OCI-LY7 (cell line): ENCODE results near the gene FAM114A1. TPM values are rescaled to one million over a fixed set of nuclear protein-coding genes. Genes with fewer than 3 reads are reported as not detected.

Source experiments
- BruUV-seq: library from RNA; stranded (reverse); fragments of 400-500 nt; replicated peaks from 2 replicates; lab custom pipeline; 2021; lab: Mats Ljungman, UMichigan
- CTCF ChIA-PET: fragments of 300-600 bp; sonication (Branson Sonifier 250); formaldehyde crosslinking; loops from one replicate; lab custom pipeline; 2022; ENCODE audit warnings: antibody characterized with exemption; ENCODE audit not compliant: unreplicated experiment; lab: Charles Lee
- POLR2A ChIA-PET: fragments of 300-600 bp; sonication (Branson Sonifier 250); formaldehyde crosslinking; loops from one replicate; lab custom pipeline; 2022; ENCODE audit warnings: antibody characterized with exemption; lab: Charles Lee
- DNase-seq: peaks from one replicate; pipeline ENCODE4 v3.0.0-alpha.2; 2015; ENCODE audit warnings: low spot score
- H2AFZ ChIP-seq: fragments of 200-600 bp; sonication (generic), shearing (Covaris generic); 2 replicates; pipeline ENCODE4 v1.6.1; 2014; ENCODE audit warnings: mild to moderate bottlenecking, antibody characterized with exemption, low read length, moderate library complexity
- H3K27ac ChIP-seq: fragments of 200-600 bp; sonication (generic); 2 replicates; pipeline ENCODE4 v1.5.1; 2014; ENCODE audit warnings: mixed run types, low read depth, mild to moderate bottlenecking, moderate library complexity, low read length, inconsistent platforms; ENCODE audit not compliant: poor library complexity, severe bottlenecking
- H3K36me3 ChIP-seq: fragments of 200-600 bp; sonication (generic); 2 replicates; pipeline ENCODE4 v1.6.1; 2014; ENCODE audit warnings: mild to moderate bottlenecking, antibody characterized with exemption, low read length, moderate library complexity, mixed read lengths; ENCODE audit not compliant: insufficient read depth
- H3K4me1 ChIP-seq: fragments of 200-600 bp; sonication (generic); 2 replicates; pipeline ENCODE4 v1.5.1; 2014; ENCODE audit warnings: mild to moderate bottlenecking, low read length; ENCODE audit not compliant: insufficient read depth, poor library complexity, severe bottlenecking
- H3K4me2 ChIP-seq: fragments of 200-600 bp; sonication (generic); 2 replicates; pipeline ENCODE4 v1.6.1; 2014; ENCODE audit warnings: mild to moderate bottlenecking, low read length
- H3K4me3 ChIP-seq: fragments of 200-600 bp; sonication (generic); 2 replicates; pipeline ENCODE4 v1.5.1; 2014; ENCODE audit warnings: mild to moderate bottlenecking, low read depth, low read length; ENCODE audit not compliant: poor library complexity, severe bottlenecking
- H3K79me2 ChIP-seq: fragments of 200-600 bp; sonication (generic); 2 replicates; pipeline ENCODE4 v1.6.1; 2016; ENCODE audit warnings: low read depth, mild to moderate bottlenecking, low read length, moderate library complexity, mixed read lengths; ENCODE audit not compliant: insufficient read depth
- H3K9me2 ChIP-seq: fragments of 200-600 bp; sonication (generic); 2 replicates; pipeline ENCODE4 v1.6.1; 2016; ENCODE audit warnings: mild to moderate bottlenecking, low read length, mixed read lengths; ENCODE audit not compliant: insufficient read depth
- H3K9me3 ChIP-seq: fragments of 200-600 bp; sonication (generic); 2 replicates; pipeline ENCODE4 v1.6.1; 2014; ENCODE audit warnings: mild to moderate bottlenecking, mixed run types, low read length, mixed read lengths
- H4K20me1 ChIP-seq: fragments of 200-600 bp; sonication (generic); 2 replicates; pipeline ENCODE4 v1.6.1; 2014; ENCODE audit warnings: mild to moderate bottlenecking, antibody characterized with exemption, low read length, moderate library complexity, mixed read lengths; ENCODE audit not compliant: insufficient read depth
- EZH2phosphoT487 ChIP-seq: fragments of 200-600 bp; sonication (generic); IDR thresholded peaks from 2 replicates; pipeline ENCODE4 v1.6.1; 2018; ENCODE audit warnings: low read depth, borderline replicate concordance, mild to moderate bottlenecking, mixed run types, antibody characterized with exemption, low read length, moderate library complexity, mixed read lengths
- intact Hi-C: fragments of 100-400 bp; cut with micrococcal nuclease; formaldehyde crosslinking; loops from one replicate; pipeline ENCODE4 v1.10.0; 2022; ENCODE audit not compliant: unreplicated experiment
- total RNA-seq, 2 experiments: library from RNA; depleted of rRNA in 1 of 2; stranded (reverse); fragments of >200 nt in 1 of 2; shearing (Covaris generic) in 1 of 2; gene quantifications; 2 replicates each; pipeline ENCODE4 v1.2.3, GENCODE V29; 2014 to 2022
- TF ChIP-seq, protein P1 (sequence below): fragments of 200-600 bp; sonication (generic); conservative IDR thresholded peaks from 2 replicates; pipeline ENCODE4 v1.5.1; 2014; ENCODE audit warnings: mild to moderate bottlenecking, antibody characterized with exemption, low read length, moderate library complexity, mixed read lengths

FAM114A1 gene
- total RNA-seq, 2 experiments from 2014 or later = not detected

DNA sequence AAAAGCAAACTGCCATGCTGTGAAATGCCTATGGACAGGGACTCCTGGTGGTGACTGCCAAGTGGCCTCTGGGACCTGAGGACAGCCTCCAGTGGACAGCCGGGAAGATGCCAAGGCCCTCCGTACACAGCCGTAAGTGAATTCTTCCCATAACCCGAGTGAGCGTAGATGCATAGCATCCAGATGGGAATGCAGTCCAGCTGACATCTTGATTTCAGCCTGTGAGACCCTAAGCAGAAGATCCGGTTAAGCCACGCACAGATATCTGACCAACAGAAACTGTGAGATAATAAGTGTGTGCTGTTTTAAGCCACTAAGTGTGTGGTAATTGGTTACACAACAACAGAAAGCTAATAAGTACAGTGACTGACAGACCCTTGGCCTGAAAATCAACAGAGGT, 108.7 kb downstream of the FAM114A1 start:
- no peak overlapping the region for H2AFZ ChIP-seq
- peaks cover 10% of the 10 kb centered on the region; the same call in 1 of the 2 replicates for H3K36me3 ChIP-seq
- DNase-seq = no peak
- TF ChIP-seq, protein P1, sequence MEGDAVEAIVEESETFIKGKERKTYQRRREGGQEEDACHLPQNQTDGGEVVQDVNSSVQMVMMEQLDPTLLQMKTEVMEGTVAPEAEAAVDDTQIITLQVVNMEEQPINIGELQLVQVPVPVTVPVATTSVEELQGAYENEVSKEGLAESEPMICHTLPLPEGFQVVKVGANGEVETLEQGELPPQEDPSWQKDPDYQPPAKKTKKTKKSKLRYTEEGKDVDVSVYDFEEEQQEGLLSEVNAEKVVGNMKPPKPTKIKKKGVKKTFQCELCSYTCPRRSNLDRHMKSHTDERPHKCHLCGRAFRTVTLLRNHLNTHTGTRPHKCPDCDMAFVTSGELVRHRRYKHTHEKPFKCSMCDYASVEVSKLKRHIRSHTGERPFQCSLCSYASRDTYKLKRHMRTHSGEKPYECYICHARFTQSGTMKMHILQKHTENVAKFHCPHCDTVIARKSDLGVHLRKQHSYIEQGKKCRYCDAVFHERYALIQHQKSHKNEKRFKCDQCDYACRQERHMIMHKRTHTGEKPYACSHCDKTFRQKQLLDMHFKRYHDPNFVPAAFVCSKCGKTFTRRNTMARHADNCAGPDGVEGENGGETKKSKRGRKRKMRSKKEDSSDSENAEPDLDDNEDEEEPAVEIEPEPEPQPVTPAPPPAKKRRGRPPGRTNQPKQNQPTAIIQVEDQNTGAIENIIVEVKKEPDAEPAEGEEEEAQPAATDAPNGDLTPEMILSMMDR = no peak
- no peak for TF ChIP-seq EZH2phosphoT487
- no TSS peak for BruUV-seq
- no peaks in the 10 kb centered on the region for H3K9me3 ChIP-seq
- H3K4me3 ChIP-seq = no peak overlapping the region
- H3K4me2 ChIP-seq = no peak overlapping the region
- H4K20me1 ChIP-seq = no peaks in the 10 kb centered on the region
- H3K9me2 ChIP-seq = no peaks in the 10 kb centered on the region
- no peaks in the 10 kb centered on the region for H3K4me1 ChIP-seq
- POLR2A ChIA-PET = interaction anchor here (0.6 to 0.9 kb wide), 3 partner anchors 18 to 37 kb away, joined by 3 to 4 read pairs (median 4); no protein-coding TSS in a partner anchor
- H3K79me2 ChIP-seq = no peaks in the 10 kb centered on the region
- CTCF ChIA-PET = no interaction called here
- intact Hi-C loops = no loop called here
- no peak overlapping the region for H3K27ac ChIP-seq

DNA sequence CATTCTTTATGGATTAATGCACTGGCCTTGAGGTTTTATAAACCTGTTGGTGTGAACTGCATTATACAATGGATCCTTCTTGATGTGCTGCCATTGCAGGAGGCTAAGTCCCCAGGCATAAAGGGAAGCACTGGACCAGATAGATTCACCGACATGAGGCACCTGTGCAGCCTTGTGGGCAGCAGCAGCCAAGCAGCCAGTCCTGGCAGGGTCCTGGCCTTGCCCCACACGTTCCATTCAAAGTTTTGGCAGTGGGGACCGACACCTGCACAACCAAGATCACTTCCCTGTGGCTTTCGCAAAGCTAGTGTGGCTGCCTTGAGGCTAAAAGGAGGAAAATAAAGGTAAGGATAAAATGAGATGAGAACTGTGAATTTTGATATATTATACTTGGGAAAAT, 111.5 kb downstream of the FAM114A1 start:
- ChIA-PET CTCF (no interaction called here), POLR2A (interaction anchor here (0.7 to 1.5 kb wide), 2 partner anchors 9 to 48 kb away, joined by 4 to 5 read pairs; no protein-coding TSS in a partner anchor)
- no TSS peak for BruUV-seq
- TF ChIP-seq EZH2phosphoT487 = no peak
- TF ChIP-seq, protein P1 = no peak
- Histone ChIP-seq H3K4me2 (no peak overlapping the region), H3K4me1 (no peaks in the 10 kb centered on the region), H3K9me2 (no peaks in the 10 kb centered on the region), H3K79me2 (no peaks in the 10 kb centered on the region), H3K4me3 (no peak overlapping the region), H3K36me3 (peaks cover 18% of the 10 kb centered on the region), H3K9me3 (no peaks in the 10 kb centered on the region), H2AFZ (no peak overlapping the region), H4K20me1 (no peaks in the 10 kb centered on the region), H3K27ac (no peak overlapping the region)
- DNase-seq = no peak
- intact Hi-C loops = no loop called here

DNA sequence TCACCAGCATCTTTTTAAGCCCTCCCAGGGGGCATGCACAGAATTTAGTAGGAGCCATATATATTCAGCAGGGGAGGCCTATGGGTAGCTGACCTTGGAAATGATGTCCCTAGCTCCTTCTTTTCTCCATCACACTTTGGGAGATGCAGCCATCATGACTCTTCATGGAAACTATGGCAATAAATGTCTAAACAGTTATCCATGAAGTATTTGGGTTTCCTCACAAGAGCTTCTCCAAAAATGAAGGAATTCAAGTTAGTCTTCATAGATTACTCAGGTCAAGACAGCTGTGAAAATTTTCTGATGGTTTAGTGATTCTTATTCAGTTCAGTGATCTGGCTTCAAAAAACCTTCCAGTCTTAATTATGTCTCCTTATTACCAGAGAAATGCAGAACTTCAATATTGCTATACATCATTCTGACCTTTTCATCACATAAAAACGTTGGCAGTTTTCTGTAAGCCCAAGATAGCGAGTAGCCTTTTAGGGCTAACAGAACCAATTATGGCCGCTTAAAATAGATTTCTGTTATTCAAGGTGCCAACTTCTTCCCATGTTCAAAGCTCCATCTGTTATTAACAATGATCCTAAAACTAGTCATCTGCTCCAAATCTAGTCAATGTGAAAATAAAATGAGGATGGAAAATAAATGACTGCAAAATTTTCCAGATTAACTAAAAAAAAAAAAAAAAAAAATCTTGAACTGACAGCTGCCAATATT, 112.1 kb downstream of the FAM114A1 start:
- no peaks in the 10 kb centered on the region for H3K79me2 ChIP-seq
- TF ChIP-seq, protein P1 = no peak
- TF ChIP-seq EZH2phosphoT487 = no peak
- H2AFZ ChIP-seq = no peak overlapping the region
- ChIA-PET POLR2A (interaction anchor here (0.7 kb wide), 1 partner anchor 49 kb away, joined by 4 read pairs; no protein-coding TSS in a partner anchor), CTCF (no interaction called here)
- H3K36me3 ChIP-seq = peaks cover 18% of the 10 kb centered on the region
- no peak overlapping the region for H3K4me3 ChIP-seq
- no peak for DNase-seq
- no peaks in the 10 kb centered on the region for H3K9me2 ChIP-seq
- no peak overlapping the region for H3K27ac ChIP-seq
- intact Hi-C loops = no loop called here
- H3K4me2 ChIP-seq = no peak overlapping the region
- no peaks in the 10 kb centered on the region for H3K4me1 ChIP-seq
- H3K9me3 ChIP-seq = no peaks in the 10 kb centered on the region
- BruUV-seq = no TSS peak
- H4K20me1 ChIP-seq = no peaks in the 10 kb centered on the region
